HCT116 (cell line): ENCODE results near the gene EML1. TPM values are rescaled to one million over a fixed set of nuclear protein-coding genes. Genes with fewer than 3 reads are reported as not detected.

ENCODE experiments used
- ATAC-seq: fragments of 200-7000 bp; cut with Tn5 transposase; 2 replicates; pipeline ENCODE4 v1.9.1; 2020; ENCODE audit warnings: mild to moderate bottlenecking, moderate library complexity
- BruUV-seq: library from RNA; stranded (reverse); fragments of 400-500 nt; replicated peaks from 2 replicates; lab custom pipeline; 2021; lab: Mats Ljungman, UMichigan
- CTCF ChIA-PET: fragments of 300-600 bp; sonication (Branson Sonifier 250); formaldehyde crosslinking; loops from one replicate; lab custom pipeline; 2021; ENCODE audit warnings: antibody characterized with exemption; lab: Charles Lee
- POLR2A ChIA-PET: fragments of 300-600, 350-600 bp; sonication (Branson Sonifier 250); formaldehyde crosslinking; loops from one replicate; lab custom pipeline; 2021; ENCODE audit warnings: antibody characterized with exemption; lab: Charles Lee
- RAD21 ChIA-PET, 2 experiments: fragments of 300-600 bp; sonication (Branson Sonifier 250); formaldehyde crosslinking; loops; one replicate each; lab custom pipeline; 2023; ENCODE audit warnings: low total read pairs in 2 of 2; ENCODE audit not compliant: uncharacterized antibody in 2 of 2, unreplicated experiment in 2 of 2, low non-redundant PET in 1 of 2; lab: Charles Lee
- DNase-seq: peaks from one replicate; pipeline ENCODE4 v3.0.0-alpha.2; 2010; ENCODE audit warnings: low read depth, low spot score
- H2AFZ ChIP-seq: fragments of 200-600 bp; shearing (Covaris generic), sonication (generic); 2 replicates; pipeline ENCODE4 v1.6.1; 2017; ENCODE audit warnings: low read depth, mixed run types, mixed read lengths, antibody characterized with exemption, low read length; ENCODE audit not compliant: poor library complexity, severe bottlenecking
- H3K27ac ChIP-seq: 2 replicates; pipeline ENCODE4 v1.5.1; 2012; ENCODE audit warnings: low read depth, low read length
- H3K27me3 ChIP-seq: fragments of 200-600 bp; sonication (generic); 2 replicates; pipeline ENCODE4 v1.6.1; 2016; ENCODE audit warnings: mixed run types, low read length, mixed read lengths; ENCODE audit not compliant: insufficient read depth
- H3K36me3 ChIP-seq, 2 experiments: fragments of 200-500 bp in 1 of 2; fragments of 200-600 bp in 1 of 2; sonication (Bioruptor generic) in 1 of 2; sonication (generic) in 1 of 2; 2 replicates each; pipeline versions ENCODE4 v1.5.1 to v1.6.1; 2014 to 2016; ENCODE audit warnings: low read length in 2 of 2, inconsistent platforms in 1 of 2, mixed read lengths in 1 of 2, mixed run types in 1 of 2; ENCODE audit not compliant: insufficient read depth in 2 of 2, control insufficient read depth in 1 of 2
- H3K4me1 ChIP-seq, 2 experiments: fragments of 200-600 bp in 1 of 2; sonication (generic) in 1 of 2; 2 replicates each; pipeline versions ENCODE4 v1.5.1 to v1.6.1; 2012 to 2017; ENCODE audit warnings: low read length in 2 of 2, inconsistent platforms in 1 of 2, mild to moderate bottlenecking in 1 of 2, mixed read lengths in 1 of 2, mixed run types in 1 of 2, moderate library complexity in 1 of 2; ENCODE audit not compliant: insufficient read depth in 2 of 2, control insufficient read depth in 1 of 2
- H3K4me2 ChIP-seq: fragments of 200-600 bp; sonication (generic); 2 replicates; pipeline ENCODE4 v1.6.1; 2017; ENCODE audit warnings: mixed run types, low read length, mixed read lengths
- H3K4me3 ChIP-seq, 2 experiments: fragments of 200-600 bp in 1 of 2; sonication (generic) in 1 of 2; replicated peaks in 1 of 2; 2 replicates each; pipeline ENCODE4 v1.5.1; 2011 to 2016; ENCODE audit warnings: low read length in 2 of 2, control low read depth in 1 of 2, low read depth in 1 of 2, mild to moderate bottlenecking in 1 of 2, mixed read lengths in 1 of 2, mixed run types in 1 of 2
- H3K79me2 ChIP-seq: fragments of 200-600 bp; sonication (generic); 2 replicates; pipeline ENCODE4 v1.6.1; 2017; ENCODE audit warnings: mild to moderate bottlenecking, mixed run types, low read length, moderate library complexity, mixed read lengths; ENCODE audit not compliant: insufficient read depth
- H3K9ac ChIP-seq: fragments of 200-600 bp; sonication (generic); 2 replicates; pipeline ENCODE4 v1.6.1; 2016; ENCODE audit warnings: low read length, mixed read lengths
- H3K9me2 ChIP-seq: fragments of 200-600 bp; sonication (generic), shearing (Covaris generic); 2 replicates; pipeline ENCODE4 v1.6.1; 2017; ENCODE audit warnings: mixed run types, mild to moderate bottlenecking, moderate library complexity; ENCODE audit not compliant: insufficient read depth
- H3K9me3 ChIP-seq, 2 experiments: fragments of 200-500 bp in 1 of 2; fragments of 200-600 bp in 1 of 2; sonication (Bioruptor generic) in 1 of 2; sonication (generic) in 1 of 2; 2 replicates each; pipeline ENCODE4 v1.6.1; 2014 to 2017; ENCODE audit warnings: low read length in 2 of 2, mixed read lengths in 2 of 2, inconsistent platforms in 1 of 2, low read depth in 1 of 2, mild to moderate bottlenecking in 1 of 2, mixed run types in 1 of 2, moderate library complexity in 1 of 2; ENCODE audit not compliant: control insufficient read depth in 1 of 2, insufficient read depth in 1 of 2
- H4K20me1 ChIP-seq: fragments of 200-600 bp; sonication (generic), shearing (Covaris generic); 2 replicates; pipeline ENCODE4 v1.6.1; 2017; ENCODE audit warnings: mixed run types, mild to moderate bottlenecking, moderate library complexity; ENCODE audit not compliant: insufficient read depth
- CBX3 ChIP-seq: IDR thresholded peaks from 2 replicates; pipeline ENCODE4 v1.6.1; 2012; ENCODE audit warnings: low read depth
- CTCF ChIP-seq, 3 experiments: fragments of 200-600 bp in 1 of 3; sonication (generic) in 1 of 3; IDR thresholded peaks in 2 of 3; conservative IDR thresholded peaks in 1 of 3; 2 replicates each; pipeline ENCODE4 v1.5.1; 2012 to 2017; ENCODE audit warnings: low read depth in 2 of 3, low read length in 2 of 3, antibody characterized with exemption in 1 of 3, borderline replicate concordance in 1 of 3, control low read depth in 1 of 3, mild to moderate bottlenecking in 1 of 3, mixed read lengths in 1 of 3, mixed run types in 1 of 3, moderate library complexity in 1 of 3; ENCODE audit not compliant: insufficient read depth in 1 of 3
- EGR1 ChIP-seq: IDR thresholded peaks from 2 replicates; pipeline ENCODE4 v1.6.1; 2012; ENCODE audit warnings: low read depth
- EZH2phosphoT487 ChIP-seq: fragments of 200-600 bp; IDR thresholded peaks from 2 replicates; pipeline ENCODE4 v1.6.1; 2018; ENCODE audit warnings: antibody characterized with exemption, borderline replicate concordance
- FOSL1 ChIP-seq: IDR thresholded peaks from 2 replicates; pipeline ENCODE4 v1.6.1; 2012; ENCODE audit warnings: low read depth
- POLR2A ChIP-seq: IDR thresholded peaks from 2 replicates; pipeline ENCODE4 v1.7.0; 2011; ENCODE audit warnings: borderline replicate concordance; ENCODE audit not compliant: insufficient read depth, insufficient read length; ENCODE audit errors: extremely low read depth
- POLR2AphosphoS5 ChIP-seq: IDR thresholded peaks from 2 replicates; pipeline ENCODE4 v1.6.1; 2011; ENCODE audit warnings: mild to moderate bottlenecking, low read depth, low read length, moderate library complexity
- SIN3A ChIP-seq: IDR thresholded peaks from 2 replicates; pipeline ENCODE4 v1.6.1; 2012; ENCODE audit warnings: low read depth
- SRF ChIP-seq: IDR thresholded peaks from 2 replicates; pipeline ENCODE4 v1.6.1; 2012; ENCODE audit warnings: low read depth
- TCF7L2 ChIP-seq: IDR thresholded peaks from 2 replicates; pipeline ENCODE4 v1.7.0; 2011; ENCODE audit warnings: borderline replicate concordance, inconsistent platforms; ENCODE audit not compliant: insufficient read depth, insufficient read length; ENCODE audit errors: extremely low read depth
- YY1 ChIP-seq: IDR thresholded peaks from 2 replicates; pipeline ENCODE4 v1.6.1; 2011; ENCODE audit warnings: low read length, low read depth, moderate library complexity, mild to moderate bottlenecking; ENCODE audit not compliant: insufficient replicate concordance; ENCODE audit errors: extremely low read depth
- ZBTB33 ChIP-seq: IDR thresholded peaks from 2 replicates; pipeline ENCODE4 v1.6.1; 2011; ENCODE audit warnings: mild to moderate bottlenecking, low read length, moderate library complexity; ENCODE audit not compliant: insufficient replicate concordance; ENCODE audit errors: extremely low read depth
- intact Hi-C: fragments of 100-400 bp; cut with micrococcal nuclease; formaldehyde crosslinking; loops from 2 replicates; pipeline ENCODE4 v1.10.0; 2022
- total RNA-seq: library from RNA; stranded (reverse); gene quantifications from one replicate; pipeline ENCODE4 v1.2.1, GENCODE V29; 2021; ENCODE audit not compliant: unreplicated experiment

EML1 gene
- total RNA-seq, 1 experiment from 2014 or later, result 7.4 TPM

- ChIA-PET CTCF (no interaction called here), RAD21 (no interaction called here), POLR2A (no interaction called here)
- H3K9me3 ChIP-seq, result no peaks in the 10 kb centered on the region
- no peak overlapping the region for H3K9ac ChIP-seq
- no peak for TF ChIP-seq TCF7L2
- no peak overlapping the region for H2AFZ ChIP-seq
- H3K36me3 ChIP-seq, result no peaks in the 10 kb centered on the region
- no peaks in the 10 kb centered on the region for H3K9me2 ChIP-seq
- DNase-seq (no peak), ATAC-seq (no peak)
- no peaks in the 10 kb centered on the region for H3K4me1 ChIP-seq
- BruUV-seq, result no TSS peak
- no peaks in the 10 kb centered on the region for H3K27me3 ChIP-seq
- no peak overlapping the region for H3K27ac ChIP-seq
- no peaks in the 10 kb centered on the region for H3K79me2 ChIP-seq
- no peak overlapping the region for H3K4me3 ChIP-seq
- H3K4me2 ChIP-seq, result no peak overlapping the region
- no peaks in the 10 kb centered on the region for H4K20me1 ChIP-seq
- intact Hi-C loops, result no loop called here
These were observed 168.8 kb downstream of the EML1 start for GRCh38 chr14:99961826-99962518.

GRCh38 chr14:99964979-99965378, 171.8 kb downstream of the EML1 start:
- ChIA-PET CTCF (no interaction called here), POLR2A (no interaction called here), RAD21 (no interaction called here)
- Histone ChIP-seq H3K27ac (no peak overlapping the region), H2AFZ (no peak overlapping the region), H3K9ac (no peak overlapping the region), H3K4me3 (no peak overlapping the region), H3K9me3 (no peaks in the 10 kb centered on the region), H3K79me2 (no peaks in the 10 kb centered on the region), H3K9me2 (no peaks in the 10 kb centered on the region), H3K4me1 (no peaks in the 10 kb centered on the region), H3K36me3 (no peaks in the 10 kb centered on the region), H3K27me3 (no peaks in the 10 kb centered on the region), H4K20me1 (no peaks in the 10 kb centered on the region), H3K4me2 (no peak overlapping the region)
- ATAC-seq, result no peak
- no peak for DNase-seq
- intact Hi-C loops, result no loop called here
- BruUV-seq, result no TSS peak
- TF ChIP-seq SRF (no peak), ZBTB33 (no peak), EGR1 (no peak), POLR2AphosphoS5 (no peak), YY1 (no peak), CBX3 (no peak), FOSL1 (no peak), TCF7L2 (no peak), SIN3A (no peak), EZH2phosphoT487 (no peak), POLR2A (no peak), CTCF (IDR thresholded peaks at IDR 0.05 in 2 of 3, conservative IDR thresholded peaks at IDR 0.05 in 1 of 3; ENCODE audit: borderline replicate concordance in 1 of 3, insufficient read depth in 1 of 3, low read depth in 2 of 3, low read length in 2 of 3) (no peak)
